OCI-LY7 (cell line): ENCODE measurements around the gene SERPINB2. TPM values are rescaled to one million over a fixed set of nuclear protein-coding genes. Genes with fewer than 3 reads are reported as not detected.

ENCODE experiments used
- BruUV-seq: library from RNA; stranded (reverse); fragments of 400-500 nt; replicated peaks from 2 replicates; lab custom pipeline; 2021; lab: Mats Ljungman, UMichigan
- CTCF ChIA-PET: fragments of 300-600 bp; sonication (Branson Sonifier 250); formaldehyde crosslinking; loops from one replicate; lab custom pipeline; 2022; ENCODE audit warnings: antibody characterized with exemption; ENCODE audit not compliant: unreplicated experiment; lab: Charles Lee
- POLR2A ChIA-PET: fragments of 300-600 bp; sonication (Branson Sonifier 250); formaldehyde crosslinking; loops from one replicate; lab custom pipeline; 2022; ENCODE audit warnings: antibody characterized with exemption; lab: Charles Lee
- DNase-seq: peaks from one replicate; pipeline ENCODE4 v3.0.0-alpha.2; 2015; ENCODE audit warnings: low spot score
- H2AFZ ChIP-seq: fragments of 200-600 bp; sonication (generic), shearing (Covaris generic); 2 replicates; pipeline ENCODE4 v1.6.1; 2014; ENCODE audit warnings: mild to moderate bottlenecking, antibody characterized with exemption, low read length, moderate library complexity
- H3K27ac ChIP-seq: fragments of 200-600 bp; sonication (generic); 2 replicates; pipeline ENCODE4 v1.5.1; 2014; ENCODE audit warnings: mixed run types, low read depth, mild to moderate bottlenecking, moderate library complexity, low read length, inconsistent platforms; ENCODE audit not compliant: poor library complexity, severe bottlenecking
- H3K36me3 ChIP-seq: fragments of 200-600 bp; sonication (generic); 2 replicates; pipeline ENCODE4 v1.6.1; 2014; ENCODE audit warnings: mild to moderate bottlenecking, antibody characterized with exemption, low read length, moderate library complexity, mixed read lengths; ENCODE audit not compliant: insufficient read depth
- H3K4me1 ChIP-seq: fragments of 200-600 bp; sonication (generic); 2 replicates; pipeline ENCODE4 v1.5.1; 2014; ENCODE audit warnings: mild to moderate bottlenecking, low read length; ENCODE audit not compliant: insufficient read depth, poor library complexity, severe bottlenecking
- H3K4me2 ChIP-seq: fragments of 200-600 bp; sonication (generic); 2 replicates; pipeline ENCODE4 v1.6.1; 2014; ENCODE audit warnings: mild to moderate bottlenecking, low read length
- H3K4me3 ChIP-seq: fragments of 200-600 bp; sonication (generic); 2 replicates; pipeline ENCODE4 v1.5.1; 2014; ENCODE audit warnings: mild to moderate bottlenecking, low read depth, low read length; ENCODE audit not compliant: poor library complexity, severe bottlenecking
- H3K79me2 ChIP-seq: fragments of 200-600 bp; sonication (generic); 2 replicates; pipeline ENCODE4 v1.6.1; 2016; ENCODE audit warnings: low read depth, mild to moderate bottlenecking, low read length, moderate library complexity, mixed read lengths; ENCODE audit not compliant: insufficient read depth
- H3K9me2 ChIP-seq: fragments of 200-600 bp; sonication (generic); 2 replicates; pipeline ENCODE4 v1.6.1; 2016; ENCODE audit warnings: mild to moderate bottlenecking, low read length, mixed read lengths; ENCODE audit not compliant: insufficient read depth
- H3K9me3 ChIP-seq: fragments of 200-600 bp; sonication (generic); 2 replicates; pipeline ENCODE4 v1.6.1; 2014; ENCODE audit warnings: mild to moderate bottlenecking, mixed run types, low read length, mixed read lengths
- H4K20me1 ChIP-seq: fragments of 200-600 bp; sonication (generic); 2 replicates; pipeline ENCODE4 v1.6.1; 2014; ENCODE audit warnings: mild to moderate bottlenecking, antibody characterized with exemption, low read length, moderate library complexity, mixed read lengths; ENCODE audit not compliant: insufficient read depth
- EZH2phosphoT487 ChIP-seq: fragments of 200-600 bp; sonication (generic); IDR thresholded peaks from 2 replicates; pipeline ENCODE4 v1.6.1; 2018; ENCODE audit warnings: low read depth, borderline replicate concordance, mild to moderate bottlenecking, mixed run types, antibody characterized with exemption, low read length, moderate library complexity, mixed read lengths
- intact Hi-C: fragments of 100-400 bp; cut with micrococcal nuclease; formaldehyde crosslinking; loops from one replicate; pipeline ENCODE4 v1.10.0; 2022; ENCODE audit not compliant: unreplicated experiment
- total RNA-seq, 2 experiments: library from RNA; depleted of rRNA in 1 of 2; stranded (reverse); fragments of >200 nt in 1 of 2; shearing (Covaris generic) in 1 of 2; gene quantifications; 2 replicates each; pipeline ENCODE4 v1.2.3, GENCODE V29; 2014 to 2022
- TF ChIP-seq, protein P1 (sequence below): fragments of 200-600 bp; sonication (generic); conservative IDR thresholded peaks from 2 replicates; pipeline ENCODE4 v1.5.1; 2014; ENCODE audit warnings: mild to moderate bottlenecking, antibody characterized with exemption, low read length, moderate library complexity, mixed read lengths

The SERPINB2 gene
- total RNA-seq, 2 experiments from 2014 or later: not detected

DNA sequence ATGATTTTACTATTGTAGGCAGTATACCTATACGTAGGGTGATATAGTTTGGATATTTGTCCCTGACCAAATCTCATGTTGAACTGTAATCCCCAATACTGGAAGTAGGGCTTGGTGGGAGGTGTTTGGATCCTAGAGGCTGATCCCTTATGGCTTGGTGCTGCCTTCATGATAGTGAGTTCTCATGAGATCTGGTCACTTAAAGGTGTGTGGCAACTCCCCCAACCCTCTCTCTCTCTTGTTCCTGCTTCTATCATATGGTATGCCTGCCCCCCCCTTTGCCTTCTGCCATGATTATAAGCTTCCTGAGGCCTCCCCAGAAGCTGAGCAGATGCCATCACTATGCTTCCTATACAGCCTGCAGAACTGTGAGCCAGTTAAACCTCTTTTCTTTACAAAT, 18.6 kb downstream of the SERPINB2 start:
- Histone ChIP-seq H3K9me3 (no peaks in the 10 kb centered on the region), H3K4me2 (no peak overlapping the region), H3K4me1 (no peaks in the 10 kb centered on the region), H2AFZ (no peak overlapping the region), H4K20me1 (no peaks in the 10 kb centered on the region), H3K4me3 (no peak overlapping the region), H3K36me3 (no peaks in the 10 kb centered on the region), H3K27ac (no peak overlapping the region), H3K9me2 (no peaks in the 10 kb centered on the region), H3K79me2 (no peaks in the 10 kb centered on the region)
- ChIA-PET CTCF (no interaction called here), POLR2A (no interaction called here)
- no TSS peak for BruUV-seq
- intact Hi-C loops: no loop called here
- DNase-seq: no peak
- TF ChIP-seq, protein P1, sequence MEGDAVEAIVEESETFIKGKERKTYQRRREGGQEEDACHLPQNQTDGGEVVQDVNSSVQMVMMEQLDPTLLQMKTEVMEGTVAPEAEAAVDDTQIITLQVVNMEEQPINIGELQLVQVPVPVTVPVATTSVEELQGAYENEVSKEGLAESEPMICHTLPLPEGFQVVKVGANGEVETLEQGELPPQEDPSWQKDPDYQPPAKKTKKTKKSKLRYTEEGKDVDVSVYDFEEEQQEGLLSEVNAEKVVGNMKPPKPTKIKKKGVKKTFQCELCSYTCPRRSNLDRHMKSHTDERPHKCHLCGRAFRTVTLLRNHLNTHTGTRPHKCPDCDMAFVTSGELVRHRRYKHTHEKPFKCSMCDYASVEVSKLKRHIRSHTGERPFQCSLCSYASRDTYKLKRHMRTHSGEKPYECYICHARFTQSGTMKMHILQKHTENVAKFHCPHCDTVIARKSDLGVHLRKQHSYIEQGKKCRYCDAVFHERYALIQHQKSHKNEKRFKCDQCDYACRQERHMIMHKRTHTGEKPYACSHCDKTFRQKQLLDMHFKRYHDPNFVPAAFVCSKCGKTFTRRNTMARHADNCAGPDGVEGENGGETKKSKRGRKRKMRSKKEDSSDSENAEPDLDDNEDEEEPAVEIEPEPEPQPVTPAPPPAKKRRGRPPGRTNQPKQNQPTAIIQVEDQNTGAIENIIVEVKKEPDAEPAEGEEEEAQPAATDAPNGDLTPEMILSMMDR: no peak
- TF ChIP-seq EZH2phosphoT487: no peak

DNA sequence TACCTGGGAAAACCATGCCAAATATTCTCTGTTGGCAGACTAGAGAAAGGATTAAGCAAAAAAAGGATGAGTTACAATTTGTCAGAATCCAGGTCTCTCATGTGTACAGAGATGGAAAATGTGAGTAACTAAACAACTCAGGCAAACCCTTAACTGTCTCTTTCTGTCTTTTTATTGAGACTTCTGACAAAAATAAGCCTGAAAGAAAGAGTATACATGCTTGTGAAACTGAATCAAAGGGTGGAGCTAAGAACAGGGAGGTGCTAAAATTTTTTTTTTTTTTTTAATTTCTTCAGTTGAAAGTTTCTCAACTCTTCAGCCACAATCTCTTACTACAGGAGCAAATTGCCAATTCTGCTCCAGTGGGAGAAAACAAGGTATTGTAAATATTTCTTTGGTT, 20.2 kb downstream of the SERPINB2 start, which contains the start of gene SERPINB10:
Gene SERPINB10 (plus strand): TSS at position 295 of the 400 bp plus-strand sequence. CDS start 7,553 bp downstream, outside the sequence.
- no peak for DNase-seq
- H3K36me3 ChIP-seq: no peaks in the 10 kb centered on the region
- no peak within 1 kb of the TSS for H3K27ac ChIP-seq
- no peaks in the 10 kb centered on the region for H3K9me2 ChIP-seq
- ChIA-PET POLR2A (no interaction called here), CTCF (no interaction called here)
- intact Hi-C loops: no loop called here
- no peak for TF ChIP-seq EZH2phosphoT487
- TF ChIP-seq, protein P1: no peak
- H3K4me1 ChIP-seq: no peaks in the 10 kb centered on the region
- H2AFZ ChIP-seq: no peak within 1 kb of the TSS
- no peaks in the 10 kb centered on the region for H3K79me2 ChIP-seq
- H3K9me3 ChIP-seq: no peaks in the 10 kb centered on the region
- no peak within 1 kb of the TSS for H3K4me2 ChIP-seq
- no TSS peak for BruUV-seq
- no peak within 1 kb of the TSS for H3K4me3 ChIP-seq
- H4K20me1 ChIP-seq: no peaks in the 10 kb centered on the region

DNA sequence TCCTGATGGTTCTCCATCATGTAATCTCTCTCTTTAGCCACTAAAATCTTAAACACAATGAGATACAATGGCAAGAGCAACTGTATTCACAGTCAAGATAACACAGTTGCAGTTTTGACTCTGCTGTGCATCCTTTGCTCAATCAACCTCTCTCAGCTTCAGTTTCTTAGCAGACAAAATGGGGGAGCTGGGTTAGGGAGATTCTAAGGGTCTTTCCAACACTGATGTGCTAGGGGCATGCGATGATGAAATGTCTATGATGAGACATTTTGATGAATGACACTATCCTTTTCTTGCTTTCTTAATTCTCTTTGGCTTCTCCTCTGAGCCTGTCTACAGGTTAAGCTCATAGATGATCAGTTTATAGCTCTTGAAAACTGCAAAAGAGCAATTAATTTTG, 21.4 kb downstream of the SERPINB2 start:
- no TSS peak for BruUV-seq
- CTCF ChIA-PET: no interaction called here
- POLR2A ChIA-PET: no interaction called here
- Histone ChIP-seq H3K27ac (no peak overlapping the region), H3K9me2 (no peaks in the 10 kb centered on the region), H3K4me3 (no peak overlapping the region), H3K36me3 (no peaks in the 10 kb centered on the region), H2AFZ (no peak overlapping the region), H4K20me1 (no peaks in the 10 kb centered on the region), H3K4me2 (no peak overlapping the region), H3K79me2 (no peaks in the 10 kb centered on the region), H3K4me1 (no peaks in the 10 kb centered on the region), H3K9me3 (no peaks in the 10 kb centered on the region)
- intact Hi-C loops: no loop called here
- TF ChIP-seq, protein P1: no peak
- TF ChIP-seq EZH2phosphoT487: no peak
- DNase-seq: no peak
